Ectodermal cell (in vitro differentiated cells): ENCODE results near the gene AFF4.
"Not testable (repeated sequence)": the region's sequence is repeated elsewhere in the genome, so short reads cannot be mapped to it uniquely, and the experiment has no call there.

Source experiments
- H3K27ac ChIP-seq: 2 replicates; pipeline ENCODE4 v1.7.0; 2013; ENCODE audit warnings: mild to moderate bottlenecking, low read depth, low read length; ENCODE audit not compliant: insufficient read depth, poor library complexity, severe bottlenecking
- H3K27me3 ChIP-seq: 2 replicates; pipeline ENCODE4 v1.7.0; 2013; ENCODE audit warnings: mild to moderate bottlenecking, low read length; ENCODE audit not compliant: insufficient read depth, control insufficient read depth, poor library complexity, severe bottlenecking
- H3K36me3 ChIP-seq: one replicate; pipeline ENCODE4 v1.7.0; 2013; ENCODE audit warnings: low read length; ENCODE audit not compliant: control insufficient read depth, insufficient read depth
- H3K4me1 ChIP-seq: one replicate; pipeline ENCODE4 v1.7.0; 2013; ENCODE audit warnings: low read length; ENCODE audit not compliant: control insufficient read depth, insufficient read depth
- H3K4me3 ChIP-seq: 2 replicates; pipeline ENCODE4 v1.7.0; 2013; ENCODE audit warnings: low read depth, low read length, control low read depth; ENCODE audit not compliant: insufficient read depth
- H3K9me3 ChIP-seq: 2 replicates; pipeline ENCODE4 v1.7.0; 2013; ENCODE audit warnings: mild to moderate bottlenecking, low read length, moderate library complexity; ENCODE audit not compliant: control insufficient read depth
- WGBS, 2 experiments: methylation state at CpG; one replicate each; pipeline ENCODE4 v1.1.7; 2013; ENCODE audit warnings: missing lambda C conversion rate in 2 of 2; 5-methylcytosine and 5-hydroxymethylcytosine counted together

The AFF4 gene

GRCh38 chr5:132865668-132866341 lies 97.6 kb downstream of the AFF4 start:
- Histone ChIP-seq H3K4me3 (peak overlapping the region; percentile 88), H3K9me3 (no peaks in the 10 kb centered on the region), H3K36me3 (no peaks in the 10 kb centered on the region), H3K4me1 (no peaks in the 10 kb centered on the region), H3K27ac (peak overlapping the region; percentile 86), H3K27me3 (no peaks in the 10 kb centered on the region)
- WGBS, 2 experiments: 50 to 51% methylated on average over 30 of the region's 30 CpGs

GRCh38 chr5:132860742-132861141 lies 102.7 kb downstream of the AFF4 start:
- H3K4me1 ChIP-seq: no peaks in the 10 kb centered on the region
- H3K4me3 ChIP-seq: no peak overlapping the region
- H3K27me3 ChIP-seq: no peaks in the 10 kb centered on the region
- 79 to 87% methylated on average over 4 to 5 of the region's 5 CpGs for WGBS, 2 experiments
- no peaks in the 10 kb centered on the region for H3K9me3 ChIP-seq
- H3K27ac ChIP-seq: no peak overlapping the region
- H3K36me3 ChIP-seq: no peaks in the 10 kb centered on the region

- 88 to 94% methylated on average over 1 to 2 of the region's 2 CpGs for WGBS, 2 experiments
- Histone ChIP-seq H3K9me3 (no peaks in the 10 kb centered on the region), H3K4me1 (no peaks in the 10 kb centered on the region), H3K27me3 (no peaks in the 10 kb centered on the region), H3K36me3 (no peaks in the 10 kb centered on the region), H3K27ac (no peak overlapping the region), H3K4me3 (no peak overlapping the region)
These were observed 103.5 kb downstream of the AFF4 start for GRCh38 chr5:132859889-132860437.

GRCh38 chr5:132856011-132856410 lies 107.4 kb downstream of the AFF4 start:
- Histone ChIP-seq H3K4me1 (no peaks in the 10 kb centered on the region), H3K4me3 (no peak overlapping the region), H3K27me3 (no peaks in the 10 kb centered on the region), H3K27ac (no peak overlapping the region), H3K9me3 (no peaks in the 10 kb centered on the region), H3K36me3 (no peaks in the 10 kb centered on the region)
- WGBS, 2 experiments: 86 to 93% methylated on average over 3 of the region's 3 CpGs

GRCh38 chr5:132854992-132855391 lies 108.4 kb downstream of the AFF4 start:
- 88 to 91% methylated on average over 5 of the region's 5 CpGs for WGBS, 2 experiments
- H3K4me3 ChIP-seq: not testable (repeated sequence)

GRCh38 chr5:132854301-132854700 lies 109.1 kb downstream of the AFF4 start:
- H3K36me3 ChIP-seq: no peaks in the 10 kb centered on the region
- no peaks in the 10 kb centered on the region for H3K9me3 ChIP-seq
- no peaks in the 10 kb centered on the region for H3K4me1 ChIP-seq
- no peak overlapping the region for H3K27ac ChIP-seq
- H3K4me3 ChIP-seq: no peak overlapping the region
- 49 to 55% methylated on average over 3 of the region's 3 CpGs for WGBS, 2 experiments
- H3K27me3 ChIP-seq: no peaks in the 10 kb centered on the region

More at GRCh38 chr5:132854992-132855391, 108.4 kb downstream of the AFF4 start:
- H3K27ac ChIP-seq, H3K27me3 ChIP-seq, H3K4me1 ChIP-seq, H3K9me3 ChIP-seq, H3K36me3 ChIP-seq: not testable (repeated sequence)

GRCh38 chr5:132853790-132854189 lies 109.6 kb downstream of the AFF4 start:
- Histone ChIP-seq H3K4me3 (no peak overlapping the region), H3K9me3 (no peaks in the 10 kb centered on the region)
- WGBS, 2 experiments: 59 to 73% methylated on average over 1 of the region's 1 CpG

GRCh38 chr5:132853323-132853722 lies 110.1 kb downstream of the AFF4 start:
- H3K4me1 ChIP-seq: no peaks in the 10 kb centered on the region
- WGBS, 2 experiments: 96 to 99% methylated on average over 2 to 3 of the region's 3 CpGs
- no peak overlapping the region for H3K4me3 ChIP-seq
- H3K27me3 ChIP-seq: no peaks in the 10 kb centered on the region
- H3K9me3 ChIP-seq: no peaks in the 10 kb centered on the region
- no peak overlapping the region for H3K27ac ChIP-seq
- no peaks in the 10 kb centered on the region for H3K36me3 ChIP-seq

More at GRCh38 chr5:132853790-132854189, 109.6 kb downstream of the AFF4 start:
- Histone ChIP-seq H3K27me3 (no peaks in the 10 kb centered on the region), H3K36me3 (no peaks in the 10 kb centered on the region), H3K4me1 (no peaks in the 10 kb centered on the region), H3K27ac (no peak overlapping the region)

- Histone ChIP-seq H3K27me3 (no peaks in the 10 kb centered on the region), H3K4me3 (no peak overlapping the region), H3K4me1 (no peaks in the 10 kb centered on the region), H3K9me3 (no peaks in the 10 kb centered on the region), H3K27ac (no peak overlapping the region), H3K36me3 (no peaks in the 10 kb centered on the region)
- WGBS, 2 experiments: 83 to 97% methylated on average over 2 of the region's 2 CpGs
These were observed 113.4 kb downstream of the AFF4 start for GRCh38 chr5:132850066-132850465.

GRCh38 chr5:132849347-132849746 lies 114.1 kb downstream of the AFF4 start:
- Histone ChIP-seq H3K27me3 (no peaks in the 10 kb centered on the region), H3K4me1 (no peaks in the 10 kb centered on the region), H3K4me3 (no peak overlapping the region), H3K9me3 (no peaks in the 10 kb centered on the region), H3K27ac (no peak overlapping the region), H3K36me3 (no peaks in the 10 kb centered on the region)
- WGBS, 2 experiments: 74 to 81% methylated on average over 1 of the region's 1 CpG
